HepG2 (cell line): Measurements from ENCODE around the gene ZNF584. TPM values are rescaled to one million over a fixed set of nuclear protein-coding genes. Genes with fewer than 3 reads are reported as not detected.

Experiments
- ATAC-seq: fragments of 200-7000 bp; cut with Tn5 transposase; 3 replicates; pipeline ENCODE4 v1.9.1; 2020; ENCODE audit warnings: mild to moderate bottlenecking, moderate library complexity
- BruUV-seq: library from RNA; stranded (reverse); fragments of 400-500 nt; replicated peaks from 2 replicates; lab custom pipeline; 2021; lab: Mats Ljungman, UMichigan
- CTCF ChIA-PET: fragments of 300-600 bp; formaldehyde crosslinking; extraction: SDS; loops from one replicate; lab custom pipeline; 2021; ENCODE audit warnings: low total read pairs, inconsistent platforms, low intra/inter-chr PET ratio; lab: Yijun Ruan, JAX
- POLR2A ChIA-PET: fragments of 350-600 bp; sonication (Branson Sonifier 250); formaldehyde crosslinking; loops from one replicate; lab custom pipeline; 2020; ENCODE audit warnings: antibody characterized with exemption, inconsistent platforms; lab: Yijun Ruan, JAX
- DNase-seq: peaks from one replicate; pipeline ENCODE4 v3.0.0-alpha.2; 2015; ENCODE audit warnings: low spot score
- FAIRE-seq: peaks from 3 replicates; lab custom pipeline; 2011; peaks lifted over from hg19 to GRCh38; lab: Jason Lieb, UNC
- H2AFZ ChIP-seq: one replicate; pipeline ENCODE4 v1.6.1; 2011; ENCODE audit warnings: low read length, inconsistent platforms
- H3K27ac ChIP-seq: fragments of 300-600 bp; 3 replicates; pipeline ENCODE4 v1.8.0; 2011; ENCODE audit warnings: mixed run types, mild to moderate bottlenecking, mixed read lengths, low read length, inconsistent platforms; ENCODE audit not compliant: insufficient read depth; ENCODE audit errors: extremely low read length
- H3K27me3 ChIP-seq, 2 experiments: fragments of 200-600 bp in 1 of 2; 2 replicates in 1 of 2; 3 replicates in 1 of 2; pipeline versions ENCODE4 v1.6.0 to v1.8.0; 2011; ENCODE audit warnings: low read length in 2 of 2, mild to moderate bottlenecking in 2 of 2, moderate library complexity in 2 of 2, inconsistent platforms in 1 of 2; ENCODE audit not compliant: insufficient read depth in 2 of 2, control insufficient read depth in 1 of 2
- H3K36me3 ChIP-seq, 2 experiments: fragments of 200-600 bp in 1 of 2; replicated peaks in 1 of 2; 2 replicates in 1 of 2; 3 replicates in 1 of 2; pipeline versions ENCODE4 v1.5.1 to v1.8.0; 2011; ENCODE audit warnings: low read length in 2 of 2, inconsistent platforms in 1 of 2; ENCODE audit not compliant: insufficient read depth in 2 of 2, control insufficient read depth in 1 of 2
- H3K4me1 ChIP-seq: 2 replicates; pipeline ENCODE4 v1.5.1; 2012; ENCODE audit warnings: low read length, inconsistent platforms; ENCODE audit not compliant: insufficient read depth
- H3K4me2 ChIP-seq: 2 replicates; pipeline ENCODE4 v1.6.0; 2011; ENCODE audit warnings: low read depth, low read length, inconsistent platforms
- H3K4me3 ChIP-seq, 3 experiments: fragments of 200-600 bp in 1 of 3; sonication (generic), shearing (Covaris generic) in 1 of 3; replicated peaks in 1 of 3; 2 replicates each; pipeline ENCODE4 v1.5.1; 2011 to 2016; ENCODE audit warnings: low read length in 3 of 3, inconsistent platforms in 2 of 3, low read depth in 2 of 3, mild to moderate bottlenecking in 2 of 3, control low read depth in 1 of 3, mixed read lengths in 1 of 3; ENCODE audit not compliant: insufficient read depth in 1 of 3
- H3K79me2 ChIP-seq: one replicate; pipeline ENCODE4 v1.6.1; 2011; ENCODE audit warnings: low read length, inconsistent platforms; ENCODE audit not compliant: insufficient read depth
- H3K9ac ChIP-seq: 2 replicates; pipeline ENCODE4 v1.6.0; 2011; ENCODE audit warnings: mild to moderate bottlenecking, low read depth, low read length, inconsistent platforms; ENCODE audit not compliant: insufficient read depth
- H3K9me3 ChIP-seq: 2 replicates; pipeline ENCODE4 v1.5.1; 2012; ENCODE audit warnings: mild to moderate bottlenecking, low read length
- H4K20me1 ChIP-seq: 2 replicates; pipeline ENCODE4 v1.6.0; 2011; ENCODE audit warnings: inconsistent platforms, mild to moderate bottlenecking, low read length, moderate library complexity; ENCODE audit not compliant: insufficient read depth
- E2F5 ChIP-seq: sonication (generic); formaldehyde crosslinking; conservative IDR thresholded peaks from 2 replicates; pipeline ENCODE4 v1.4.0; 2020; ENCODE audit warnings: missing genetic modification reagents
- ELF1 ChIP-seq: sonication (generic); formaldehyde crosslinking; IDR thresholded peaks from 2 replicates; pipeline ENCODE4 v1.4.0; 2020; ENCODE audit warnings: missing genetic modification reagents
- ELK4 ChIP-seq: sonication (generic); formaldehyde crosslinking; IDR thresholded peaks from 2 replicates; pipeline ENCODE4 v1.9.0; 2021; ENCODE audit warnings: missing genetic modification reagents, borderline replicate concordance
- HNF4A ChIP-seq: sonication (generic); formaldehyde crosslinking; IDR thresholded peaks from 2 replicates; pipeline ENCODE4 v1.4.0; 2020; ENCODE audit warnings: missing genetic modification reagents
- MAFK ChIP-seq, 2 experiments: IDR thresholded peaks in 1 of 2; conservative IDR thresholded peaks in 1 of 2; 2 replicates each; pipeline ENCODE4 v1.6.1; 2011; ENCODE audit warnings: improper control_type of control experiment in 2 of 2, low read length in 2 of 2
- PATZ1 ChIP-seq: sonication (generic); formaldehyde crosslinking; IDR thresholded peaks from 2 replicates; pipeline ENCODE4 v1.4.0; 2020; ENCODE audit warnings: missing genetic modification reagents
- RARA ChIP-seq: IDR thresholded peaks from 2 replicates; pipeline ENCODE4 v1.6.1; 2016; ENCODE audit warnings: missing genetic modification reagents, missing compliant biosample characterization
- RXRB ChIP-seq: IDR thresholded peaks from 2 replicates; pipeline ENCODE4 v1.6.1; 2016; ENCODE audit warnings: borderline replicate concordance, missing genetic modification reagents, missing compliant biosample characterization
- SMC3 ChIP-seq: IDR thresholded peaks from 2 replicates; pipeline ENCODE4 v1.6.1; 2011; ENCODE audit warnings: low read length, improper control_type of control experiment
- STAG1 ChIP-seq: sonication (generic); formaldehyde crosslinking; IDR thresholded peaks from 2 replicates; pipeline ENCODE4 v1.4.0; 2020; ENCODE audit warnings: missing genetic modification reagents
- THRA ChIP-seq: sonication (generic); formaldehyde crosslinking; IDR thresholded peaks from 2 replicates; pipeline ENCODE4 v1.4.0; 2020; ENCODE audit warnings: missing genetic modification reagents, borderline replicate concordance
- ZBTB37 ChIP-seq: sonication (generic); formaldehyde crosslinking; IDR thresholded peaks from 2 replicates; pipeline ENCODE4 v1.4.0; 2020; ENCODE audit warnings: mild to moderate bottlenecking, missing genetic modification reagents
- ZMYM3 ChIP-seq: sonication (generic); formaldehyde crosslinking; IDR thresholded peaks from 2 replicates; pipeline ENCODE4 v1.5.1; 2020; ENCODE audit warnings: mild to moderate bottlenecking, missing genetic modification reagents
- ZNF335 ChIP-seq: sonication (generic); formaldehyde crosslinking; IDR thresholded peaks from 2 replicates; pipeline ENCODE4 v1.4.0; 2020; ENCODE audit warnings: missing genetic modification reagents
- ZNF543 ChIP-seq: sonication (generic); formaldehyde crosslinking; IDR thresholded peaks from 2 replicates; pipeline ENCODE4 v1.4.0; 2020; ENCODE audit warnings: mild to moderate bottlenecking, missing genetic modification reagents
- WGBS: methylation state at CpG from one replicate; pipeline ENCODE4 v1.1.6; 2017; ENCODE audit warnings: low lambda C conversion rate; 5-methylcytosine and 5-hydroxymethylcytosine counted together
- in situ Hi-C: cut with HindIII; loops from 2 replicates; pipeline ENCODE4 v1.10.0; 2017; ENCODE audit warnings: low pct_unique_long_range_greater_than_20kb; ENCODE audit not compliant: extremely low pct_ligation_motif_present
- intact Hi-C: fragments of 100-400 bp; cut with micrococcal nuclease; formaldehyde crosslinking; loops from one replicate; pipeline ENCODE4 v1.10.0; 2022; ENCODE audit not compliant: unreplicated experiment
- polyA plus RNA-seq, 8 experiments: library from polyadenylated mRNA; depleted of rRNA in 3 of 8; stranded (reverse) in 7 of 8; unstranded in 1 of 8; fragments of >200 nt; fragmentation: Illumina TruSeq in 4 of 8; extraction: Trizol in 4 of 8; gene quantifications; 2 replicates each; pipeline versions ENCODE4 v1.2.1 to v1.2.3, GENCODE V29; 2011 to 2016; ENCODE audit warnings: low read depth in 4 of 8, missing spikeins in 1 of 8, mixed read lengths in 1 of 8; ENCODE audit not compliant: insufficient read depth in 1 of 8
- total RNA-seq, 5 experiments: library from RNA; depleted of rRNA; stranded (reverse); fragments of >200 nt; fragmentation: Illumina TruSeq; extraction: Trizol; gene quantifications; 2 replicates each; pipeline ENCODE4 v1.2.3, GENCODE V29; 2016; ENCODE audit warnings: low read depth in 1 of 5

Gene ZNF584
- total and polyA plus RNA-seq, 2 of the 13 experiments (the other 11 are each of a cell fraction or from before 2014, with no cell fraction given), result 2.4 to 7.0 TPM

GRCh38 chr19:58372311-58373133 lies 35.9 kb upstream of the ZNF584 start:
- peak overlapping the region; percentile 29; the same call in 1 of the 2 replicates for H3K4me2 ChIP-seq
- no TSS peak for BruUV-seq
- FAIRE-seq (peak; percentile 63), ATAC-seq (peak; percentile 54), DNase-seq (no peak)
- H3K79me2 ChIP-seq, result no peaks in the 10 kb centered on the region
- H3K27me3 ChIP-seq, result no peaks in the 10 kb centered on the region
- ChIA-PET POLR2A (interaction anchor here (2.0 kb wide), 1 partner anchor 10 kb away, joined by 11 read pairs; the partner anchor contains the start of gene ZNF497), CTCF (interaction anchor here (2.3 kb wide), 1 partner anchor 43 kb away, joined by 11 read pairs; no protein-coding TSS in a partner anchor)
- H3K27ac ChIP-seq, result no peak overlapping the region
- intact Hi-C loops, result loop anchor here (2.0 kb wide), 1 partner anchor 46 kb away; the partner anchor contains the start of gene ZSCAN22
- in situ Hi-C loops, result no loop called here
- no peaks in the 10 kb centered on the region for H4K20me1 ChIP-seq
- 30% methylated on average over 14 of the region's 15 CpGs for WGBS
- no peaks in the 10 kb centered on the region for H3K9me3 ChIP-seq
- H3K36me3 ChIP-seq, result no peaks in the 10 kb centered on the region
- no peak overlapping the region for H3K9ac ChIP-seq
- peaks cover 9% of the 10 kb centered on the region for H3K4me1 ChIP-seq
- no peak overlapping the region for H3K4me3 ChIP-seq
- no peak overlapping the region for H2AFZ ChIP-seq
- TF ChIP-seq ZBTB37 (CRISPR knock-in tag) (peak; percentile 55; the same call in 1 of the 2 replicates), ZNF335 (0 out of 2 replicates have a peak, but pooled peaks have one; percentile 47), MAFK (conservative IDR thresholded peaks at IDR 0.05 in 1 of 2, IDR thresholded peaks at IDR 0.05 in 1 of 2; ENCODE audit: low read length in 2 of 2) (peak; percentile 30 to 48; a peak in 3 of 4 replicates), PATZ1 (CRISPR knock-in tag) (peak; percentile 67), RXRB (CRISPR knock-in tag) (peak; percentile 72), THRA (peak; percentile 92; the same call in 1 of the 2 replicates), SMC3 (peak; percentile 63), RARA (CRISPR knock-in tag) (peak; percentile 19; the same call in 1 of the 2 replicates), ZNF543 (no peak), STAG1 (CRISPR knock-in tag) (peak; percentile 59), ELK4 (no peak), ELF1 (no peak), E2F5 (no peak), HNF4A (CRISPR knock-in tag) (peak; percentile 16; the same call in 1 of the 2 replicates), ZMYM3 (CRISPR knock-in tag) (0 out of 2 replicates have a peak, but pooled peaks have one; percentile 14)
